CD4-positive, alpha-beta T cell treated with Interleukin-4 for 1 hour (primary cell): ENCODE data around the gene SLC49A4.

Source experiments
- DNase-seq, 2 donors: peaks; one replicate each; pipeline ENCODE4 v3.0.0-alpha.2; 2020 to 2022

Gene SLC49A4

GRCh38 chr3:122862381-122862780, 67.5 kb downstream of the SLC49A4 start:
- DNase-seq = no peak

GRCh38 chr3:122864498-122864897, 69.6 kb downstream of the SLC49A4 start:
- DNase-seq = no peak

- no peak for DNase-seq
These were observed 73.5 kb downstream of the SLC49A4 start for GRCh38 chr3:122868322-122868721.

DNA sequence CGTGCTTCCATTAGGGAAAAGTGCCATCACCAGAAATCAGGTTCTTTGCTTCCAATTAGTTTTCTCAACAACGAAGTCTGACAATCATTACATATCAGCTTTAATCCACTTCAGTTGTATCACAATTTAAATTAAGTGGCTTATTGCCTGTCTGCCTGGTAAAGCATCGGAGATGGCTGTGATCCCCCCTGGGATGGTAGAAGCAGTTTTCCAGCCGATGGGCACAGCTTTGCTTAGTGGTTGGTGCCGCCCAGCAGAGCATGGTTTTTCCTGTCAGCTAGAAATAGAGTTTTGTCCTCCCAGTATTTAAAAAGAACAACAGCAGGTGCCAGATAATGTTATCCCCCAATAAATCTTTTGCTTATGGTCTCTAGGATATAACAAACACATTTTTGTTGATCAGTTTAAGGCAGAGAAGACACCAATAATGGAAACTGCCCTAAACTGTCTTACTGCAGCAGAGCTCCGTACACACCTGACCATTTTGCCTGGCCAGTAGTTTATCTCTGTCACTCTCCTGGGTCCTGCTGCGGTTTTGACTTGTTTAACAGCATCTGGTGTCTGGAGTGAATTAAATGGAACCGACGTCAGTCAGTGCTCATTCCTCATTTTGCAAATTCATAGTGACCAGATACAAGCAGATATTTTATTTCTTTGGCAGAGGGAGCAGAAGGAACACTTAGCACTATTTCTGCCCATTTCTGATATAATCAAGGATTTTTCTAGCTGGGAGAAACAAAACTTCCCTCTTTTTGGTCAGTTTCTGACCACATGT, 79.1 kb downstream of the SLC49A4 start:
- no peak for DNase-seq

DNA sequence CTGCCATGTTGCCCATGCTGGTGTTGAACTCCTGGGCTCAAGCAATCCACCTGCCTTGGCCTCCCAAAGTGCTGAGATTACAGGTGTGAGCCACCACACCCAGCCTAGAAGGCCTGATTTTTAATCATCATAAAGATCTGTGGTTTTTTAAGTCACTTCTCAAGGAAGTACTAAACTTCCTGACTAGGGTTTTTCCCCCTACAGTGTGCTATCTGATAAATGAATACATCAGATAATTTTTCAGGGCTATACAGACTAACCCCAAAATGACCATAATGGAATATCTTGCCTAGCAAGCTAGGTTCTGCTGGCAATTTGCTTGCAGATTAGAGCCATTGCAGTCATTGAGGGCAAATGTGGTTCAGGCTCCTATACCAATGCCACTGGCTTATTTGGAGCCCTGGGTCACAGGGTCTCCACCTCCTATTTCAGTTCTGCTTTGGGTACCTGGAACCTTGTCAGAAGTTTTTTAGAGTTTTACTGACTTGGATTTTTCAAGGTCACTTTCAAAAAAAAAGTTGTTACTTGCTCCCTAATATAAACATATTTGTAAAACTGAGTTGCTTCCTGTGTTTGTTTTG, 80.8 kb downstream of the SLC49A4 start:
- DNase-seq = peak in 1 of 2 donors; percentile 9

GRCh38 chr3:122880173-122880572, 85.3 kb downstream of the SLC49A4 start:
- no peak for DNase-seq

GRCh38 chr3:122880624-122881023, 85.8 kb downstream of the SLC49A4 start:
- no peak for DNase-seq

DNA sequence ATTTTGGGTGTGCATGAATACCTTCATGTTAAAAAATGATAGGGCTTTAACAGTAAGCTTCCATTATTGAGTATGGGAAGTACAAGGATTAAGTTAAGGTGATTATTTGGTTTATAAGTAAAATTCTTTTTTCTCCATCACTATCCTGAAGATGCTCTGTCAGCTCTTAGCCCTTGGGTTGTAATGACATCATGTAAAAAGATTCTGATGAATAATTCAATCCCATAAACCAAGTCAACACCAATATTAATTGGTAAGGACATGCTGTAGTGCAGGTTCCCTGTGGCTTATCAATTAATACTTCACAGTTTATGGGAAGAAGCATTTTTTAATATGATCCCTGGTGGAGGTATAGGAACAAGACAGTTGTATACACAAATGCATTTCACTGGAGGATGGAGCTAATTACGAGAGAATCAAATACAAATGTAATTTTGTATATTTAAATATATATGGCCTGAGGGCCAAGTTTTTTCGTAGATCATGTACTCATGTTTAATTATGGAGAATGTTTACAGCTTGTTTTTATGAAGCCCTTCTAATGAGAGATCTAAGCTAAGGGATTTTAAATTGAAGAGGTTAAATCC, 87.6 kb downstream of the SLC49A4 start:
- DNase-seq = no peak

- DNase-seq = no peak
These were observed 91.4 kb downstream of the SLC49A4 start for GRCh38 chr3:122886251-122886650.

- DNase-seq = no peak
These were observed 92.1 kb downstream of the SLC49A4 start for GRCh38 chr3:122886946-122887345.

GRCh38 chr3:122890077-122890719, 95.3 kb downstream of the SLC49A4 start:
- DNase-seq = no peak

DNA sequence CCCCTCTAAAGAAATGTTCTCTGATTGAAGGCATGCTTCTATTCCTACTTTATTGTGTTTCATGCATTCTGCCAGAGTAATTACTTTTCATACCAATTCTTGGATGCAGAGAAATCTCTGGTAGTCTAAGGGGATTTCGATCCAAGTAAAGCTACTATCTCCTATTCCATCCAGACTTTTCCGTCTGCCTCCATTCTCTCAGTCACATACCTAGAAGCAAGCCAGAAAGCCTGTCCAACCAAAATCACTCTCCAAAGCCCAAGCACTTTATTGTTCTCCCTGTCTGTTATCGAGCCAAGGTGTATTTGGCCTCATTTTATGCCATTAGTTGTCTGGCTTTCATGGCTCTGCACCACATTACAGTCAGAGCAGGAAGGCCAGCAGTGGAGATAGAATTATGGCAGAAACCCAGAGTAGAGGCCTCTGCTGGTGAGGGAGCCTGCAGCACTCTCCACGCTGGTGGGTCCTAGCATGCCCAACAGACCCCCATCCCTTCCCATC, 95.9 kb downstream of the SLC49A4 start:
- DNase-seq = no peak

DNA sequence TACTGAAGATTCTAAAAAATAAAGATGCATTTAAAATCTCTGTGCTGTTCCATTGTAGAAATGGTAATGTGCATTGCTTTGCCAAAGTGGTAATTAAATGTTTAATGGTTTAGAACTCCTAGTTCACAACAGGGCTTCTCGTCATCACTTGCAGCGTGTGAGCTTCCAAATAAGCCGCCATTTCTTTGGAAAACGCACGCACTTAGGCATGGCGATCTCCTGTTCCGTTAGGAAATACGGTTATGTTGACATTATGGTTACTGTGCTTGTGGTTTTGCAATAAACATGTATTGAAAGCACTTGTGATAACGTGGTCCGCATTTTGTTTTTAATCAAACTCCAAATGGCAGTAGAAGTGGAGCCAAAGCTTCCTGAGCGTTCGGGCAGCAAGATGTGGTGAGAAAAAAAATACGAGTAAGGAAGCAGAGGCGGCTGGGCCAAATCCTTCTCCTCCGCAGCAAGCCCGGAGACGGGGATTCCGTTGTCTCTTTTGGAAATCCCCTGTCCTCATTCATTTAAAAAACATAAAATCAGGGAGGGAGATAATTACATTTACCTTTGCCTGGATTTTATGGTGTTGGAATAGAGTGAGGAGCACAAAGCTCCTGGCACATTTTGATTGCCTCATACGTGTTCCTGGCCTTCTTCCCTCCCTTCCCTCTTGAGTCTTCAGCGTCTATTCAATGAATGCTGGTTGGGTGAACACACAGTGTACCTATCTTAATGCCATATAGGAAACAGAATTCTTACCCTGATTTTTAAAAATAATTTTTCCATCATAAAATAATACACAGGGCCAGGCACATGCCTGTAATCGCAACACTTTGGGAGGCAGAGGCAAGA, 97.5 kb downstream of the SLC49A4 start:
- DNase-seq = no peak

DNA sequence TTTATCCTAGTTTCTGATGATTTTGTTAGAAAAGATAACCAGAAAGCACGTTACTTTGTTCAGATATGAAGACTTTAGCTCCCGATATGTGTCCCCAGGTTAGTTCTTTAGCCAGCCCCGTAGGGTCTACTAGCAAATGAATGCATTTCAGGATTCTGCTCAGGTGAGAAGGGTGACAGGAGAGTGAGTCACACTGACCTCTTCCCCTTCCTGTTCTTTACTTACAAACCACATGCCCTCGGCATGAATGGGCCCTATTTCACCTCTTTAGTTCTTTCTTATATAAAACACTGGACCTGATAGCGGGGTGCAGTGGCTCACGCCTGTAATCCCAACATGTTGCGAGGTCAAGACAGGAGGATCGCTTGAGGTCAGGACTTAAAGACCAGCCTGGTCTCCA, 98.4 kb downstream of the SLC49A4 start:
- DNase-seq = no peak

DNA sequence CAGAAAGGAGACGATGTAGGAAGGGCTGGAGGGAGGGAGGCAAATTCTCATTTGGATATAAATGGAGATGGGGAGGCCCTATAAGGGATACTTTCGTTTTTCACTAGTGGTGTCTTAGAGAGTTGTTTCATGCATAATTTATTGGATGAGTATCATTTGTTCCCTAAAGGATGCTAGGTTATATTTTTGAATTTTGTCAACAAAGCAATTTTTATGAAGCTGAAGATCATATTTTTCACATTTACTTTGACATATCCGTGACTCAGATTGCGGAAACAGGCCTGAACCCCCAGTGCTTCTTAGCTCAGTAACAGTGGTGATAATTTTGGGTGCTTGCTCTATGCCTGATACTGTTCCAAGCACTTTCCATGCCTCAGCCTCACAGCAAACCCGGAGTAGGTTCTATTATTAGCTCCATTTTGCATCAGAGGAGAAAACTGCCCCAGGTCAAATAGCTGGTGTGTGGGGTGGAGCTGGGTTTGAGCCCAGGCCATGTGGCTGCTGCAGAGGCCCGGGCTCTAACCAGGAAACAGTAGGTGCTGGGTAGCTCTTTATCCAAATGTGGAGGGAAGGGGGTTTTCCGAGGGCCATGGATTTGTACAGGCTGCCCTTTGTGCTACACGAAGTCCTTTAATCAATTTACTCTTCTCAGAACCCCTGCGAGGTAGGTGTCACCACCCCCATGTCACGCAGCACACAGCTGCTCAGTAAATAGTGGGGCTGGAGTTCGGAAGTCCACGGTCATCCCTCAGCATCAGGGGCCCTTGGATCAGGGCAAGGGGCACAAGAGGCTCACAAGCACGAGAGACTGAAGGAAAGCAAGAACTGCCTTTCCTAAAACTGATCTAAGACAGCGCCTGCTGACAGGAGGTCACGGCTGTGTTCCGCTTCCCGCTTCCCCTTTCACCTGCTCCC, 99.1 kb downstream of the SLC49A4 start:
- no peak for DNase-seq

DNA sequence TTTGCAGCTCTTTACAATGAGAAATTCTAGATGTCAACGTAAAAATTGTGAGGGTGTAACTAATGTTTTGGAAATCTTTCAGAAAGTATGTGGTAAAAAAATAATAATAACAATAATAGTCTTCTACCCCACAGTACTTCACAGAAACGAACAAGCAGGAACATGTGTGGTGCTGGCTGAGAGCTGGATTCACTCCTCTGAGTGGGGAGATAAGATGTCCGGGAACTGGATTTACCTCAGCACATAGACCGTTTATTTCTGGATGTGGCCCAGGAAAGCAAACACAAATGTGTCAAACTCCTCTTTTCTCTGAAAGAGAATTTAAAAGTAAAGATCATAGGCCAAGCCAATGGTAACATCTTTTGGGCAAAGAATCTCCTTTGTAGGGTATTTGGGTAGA, 103.4 kb downstream of the SLC49A4 start:
- DNase-seq = no peak

DNA sequence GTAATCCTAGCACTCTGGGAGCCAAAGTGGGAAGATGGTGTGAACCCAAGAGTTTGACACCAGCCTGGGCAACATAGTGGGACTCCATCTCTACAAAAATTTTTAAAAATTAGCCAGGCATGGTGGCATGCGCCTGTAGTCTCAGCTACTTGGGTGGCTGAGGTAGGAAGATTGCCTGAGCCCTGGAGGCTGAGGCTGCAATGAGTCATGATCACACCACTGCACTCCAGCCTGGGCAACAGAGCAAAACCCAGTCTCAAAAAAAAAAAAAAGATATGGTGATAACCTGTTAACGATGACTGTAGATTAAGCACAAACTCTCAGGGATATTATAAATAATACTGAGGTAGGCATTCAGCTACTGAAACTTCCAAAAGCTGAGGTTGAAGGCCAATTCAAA, 107.5 kb downstream of the SLC49A4 start:
- no peak for DNase-seq

GRCh38 chr3:122903171-122903570, 108.3 kb downstream of the SLC49A4 start:
- DNase-seq = no peak

DNA sequence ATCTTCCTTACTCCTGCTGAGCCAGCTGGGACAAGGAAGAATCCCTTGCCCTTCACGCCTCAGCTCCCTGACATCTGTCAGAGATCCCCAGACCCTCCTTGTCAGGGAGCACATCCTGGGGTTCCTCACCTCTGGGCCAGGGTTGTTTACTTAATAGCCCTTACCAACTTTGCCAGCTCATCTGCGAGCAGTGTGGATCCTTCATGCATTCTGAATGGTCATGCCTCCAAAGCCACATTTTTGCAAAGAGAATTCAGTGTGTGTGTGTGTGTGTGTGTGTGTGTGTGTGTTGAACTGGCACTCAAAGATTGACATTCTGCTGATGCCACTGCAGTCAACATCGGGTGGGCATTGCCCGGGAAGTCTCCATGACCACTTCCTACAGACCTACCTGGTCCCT, 112.6 kb downstream of the SLC49A4 start:
- no peak for DNase-seq

GRCh38 chr3:122908251-122908650, 113.4 kb downstream of the SLC49A4 start:
- no peak for DNase-seq

GRCh38 chr3:122911901-122912300, 117.0 kb downstream of the SLC49A4 start:
- no peak for DNase-seq
